ENCODE measurements around the gene DNTTIP2. TPM values are rescaled to one million over a fixed set of nuclear protein-coding genes. Genes with fewer than 3 reads are reported as not detected.

Gene DNTTIP2
- total RNA-seq, 4 donors from 2014 or later, result 24.3 to 54.0 (median 26.4) TPM

- no peak for TF ChIP-seq CTCF (IDR thresholded peaks at IDR 0.05; ENCODE audit: low read depth)
Measured at GRCh38 chr1:93820554-93821422, 58.2 kb downstream of the DNTTIP2 start.

- no peak for TF ChIP-seq CTCF (IDR thresholded peaks at IDR 0.05; ENCODE audit: low read depth)
Measured at GRCh38 chr1:93818570-93818959, 60.4 kb downstream of the DNTTIP2 start.

- no peak for TF ChIP-seq CTCF (IDR thresholded peaks at IDR 0.05; ENCODE audit: low read depth)
Measured at GRCh38 chr1:93817819-93818569, 61.0 kb downstream of the DNTTIP2 start.

GRCh38 chr1:93816970-93817678 lies 61.9 kb downstream of the DNTTIP2 start:
- no peak for TF ChIP-seq CTCF (IDR thresholded peaks at IDR 0.05; ENCODE audit: low read depth)

Small RNA genes within 50 kb of the gene (small RNA-seq; reads per million reads assigned to genes)
- gene AL117351.2 (not detected), gene MIR760 (2.9 reads per million, percentile 57 among the genes with 10 or more reads in this experiment)

Other genes starting within 250 kb of the DNTTIP2 start
- gene BCAR3, start 197.4 kb downstream of the DNTTIP2 start, total RNA-seq, result 10 to 100 TPM; 22.3 to 98.7 (median 28.3) TPM
- gene GCLM, start 30.2 kb upstream of the DNTTIP2 start, total RNA-seq, result 10 to 100 TPM; 10.7 to 52.5 (median 14.9) TPM
- under 1 TPM; 0.16 to 0.51 (median 0.30) TPM for gene ABCA4, start 241.9 kb upstream of the DNTTIP2 start, total RNA-seq

Data from subcutaneous adipose tissue (tissue), 4 donors.